HL-60 (cell line): ENCODE measurements around the gene STX12.

Source experiments
- CTCF ChIP-seq: IDR thresholded peaks from one replicate; pipeline ENCODE4 v1.5.1; 2011; ENCODE audit warnings: low read length, control low read depth, inconsistent platforms; ENCODE audit not compliant: insufficient read depth
- GABPA ChIP-seq: IDR thresholded peaks from 2 replicates; pipeline ENCODE4 v1.6.1; 2012; ENCODE audit warnings: low read depth
- REST ChIP-seq: IDR thresholded peaks from 2 replicates; pipeline ENCODE4 v1.6.1; 2012; ENCODE audit warnings: low read depth; ENCODE audit not compliant: insufficient replicate concordance

- no peak for TF ChIP-seq CTCF
- no peak for TF ChIP-seq GABPA
- TF ChIP-seq REST = no peak
Measured at GRCh38 chr1:27811741-27812500, 38.9 kb downstream of the STX12 start.
